GM21619 (cell line): ENCODE measurements around the gene ANKRD18B.
"Not testable (repeated sequence)": the region's sequence is repeated elsewhere in the genome, so short reads cannot be mapped to it uniquely, and the experiment has no call there.

Experiments
- ATAC-seq: cut with Tn5 transposase; IDR thresholded peaks from one replicate; pipeline ENCODE4 v1.9.1; 2021; ENCODE audit not compliant: unreplicated experiment

ANKRD18B gene

GRCh38 chr9:33523397-33524305 is at the start of gene ANKRD18B:
Gene ANKRD18B (plus strand): TSS chr9:33524251. CDS start chr9:33524490, 239 bp downstream.
- ATAC-seq, result not testable (repeated sequence)

GRCh38 chr9:33475357-33475756 is 48.7 kb upstream of the ANKRD18B start:
- ATAC-seq, result no peak

- ATAC-seq, result no peak
Measured at GRCh38 chr9:33476503-33476902, 47.5 kb upstream of the ANKRD18B start.

DNA sequence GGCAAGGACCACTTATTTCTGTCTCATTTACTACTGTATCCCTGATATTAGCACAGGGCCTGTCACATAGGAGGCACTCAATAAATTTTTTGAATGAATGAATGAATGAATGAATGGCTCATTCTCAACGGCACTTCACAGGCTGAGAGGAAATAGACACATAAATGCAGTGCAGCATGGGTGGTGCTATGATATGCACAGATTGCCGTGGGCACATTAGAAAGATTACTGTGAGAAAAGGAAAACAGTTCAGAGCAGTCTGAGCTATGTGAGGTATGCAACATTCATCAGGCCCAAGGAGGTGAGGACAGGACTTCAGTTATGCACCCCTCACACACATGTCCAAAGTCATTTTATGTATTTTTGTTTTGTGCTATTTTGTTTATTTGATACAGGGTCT is 43.9 kb upstream of the ANKRD18B start:
- no peak for ATAC-seq

DNA sequence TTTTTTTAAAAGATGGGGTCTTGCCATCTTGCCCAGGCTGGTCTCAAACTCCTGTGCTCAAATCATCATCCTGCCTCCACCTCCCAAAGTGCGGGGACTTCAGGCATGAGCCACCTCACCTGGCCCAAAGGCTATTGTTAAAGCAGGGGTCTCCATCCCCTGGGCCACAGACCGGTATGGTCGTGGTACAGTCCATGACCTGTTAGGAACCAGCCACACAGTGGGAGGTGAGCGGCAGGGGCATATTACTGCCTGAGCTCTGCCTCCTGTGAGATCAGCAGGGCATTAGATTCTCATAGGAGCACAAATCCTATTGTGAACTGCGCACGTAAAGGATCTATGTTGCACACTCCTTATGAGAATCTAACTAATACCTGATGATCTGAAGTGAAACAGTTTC is 43.1 kb upstream of the ANKRD18B start:
- no peak for ATAC-seq

- ATAC-seq, result not testable (repeated sequence)
Measured at GRCh38 chr9:33485312-33485711, 38.7 kb upstream of the ANKRD18B start.

DNA sequence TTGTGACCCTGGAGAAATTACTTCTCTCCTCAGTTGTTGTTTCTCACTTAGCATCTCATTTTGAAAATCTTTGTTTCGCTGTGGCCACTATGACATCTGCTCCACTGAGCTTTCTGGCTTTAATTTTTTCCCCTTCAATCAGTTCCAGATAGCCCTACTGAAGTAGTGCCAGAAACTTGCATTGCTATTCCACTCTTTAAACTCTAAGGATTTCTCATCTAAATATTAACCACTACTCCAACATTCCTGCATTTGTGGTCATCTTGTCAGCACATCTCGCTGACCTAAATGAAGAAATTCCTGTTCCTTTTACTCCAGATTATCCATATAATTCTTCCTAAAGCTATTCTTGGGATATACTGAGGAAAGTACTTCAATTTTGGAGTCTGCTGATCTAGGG is 35.0 kb upstream of the ANKRD18B start:
- ATAC-seq, result no peak

GRCh38 chr9:33493819-33494218 is 30.2 kb upstream of the ANKRD18B start:
- ATAC-seq, result not testable (repeated sequence)

DNA sequence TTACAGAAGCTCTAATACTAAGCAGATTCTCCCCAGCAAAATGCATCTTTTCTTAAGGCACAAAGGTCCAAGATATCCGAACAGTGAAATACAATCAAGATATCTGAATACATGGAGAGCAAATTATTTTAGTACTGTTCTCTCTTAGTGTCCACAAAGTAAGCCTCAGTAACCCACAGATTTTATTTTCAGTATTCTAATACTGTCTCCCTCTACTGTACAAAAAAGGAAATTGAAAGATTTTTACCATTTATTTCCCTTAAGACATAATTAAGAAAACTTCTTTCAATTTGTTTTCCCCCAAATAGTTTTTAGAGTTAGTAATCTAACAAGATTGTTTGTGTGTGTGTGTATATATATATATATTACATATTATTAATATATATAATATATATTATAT is 25.7 kb upstream of the ANKRD18B start:
- no peak for ATAC-seq

- no peak for ATAC-seq
Measured at GRCh38 chr9:33506626-33507370, 17.3 kb upstream of the ANKRD18B start.

DNA sequence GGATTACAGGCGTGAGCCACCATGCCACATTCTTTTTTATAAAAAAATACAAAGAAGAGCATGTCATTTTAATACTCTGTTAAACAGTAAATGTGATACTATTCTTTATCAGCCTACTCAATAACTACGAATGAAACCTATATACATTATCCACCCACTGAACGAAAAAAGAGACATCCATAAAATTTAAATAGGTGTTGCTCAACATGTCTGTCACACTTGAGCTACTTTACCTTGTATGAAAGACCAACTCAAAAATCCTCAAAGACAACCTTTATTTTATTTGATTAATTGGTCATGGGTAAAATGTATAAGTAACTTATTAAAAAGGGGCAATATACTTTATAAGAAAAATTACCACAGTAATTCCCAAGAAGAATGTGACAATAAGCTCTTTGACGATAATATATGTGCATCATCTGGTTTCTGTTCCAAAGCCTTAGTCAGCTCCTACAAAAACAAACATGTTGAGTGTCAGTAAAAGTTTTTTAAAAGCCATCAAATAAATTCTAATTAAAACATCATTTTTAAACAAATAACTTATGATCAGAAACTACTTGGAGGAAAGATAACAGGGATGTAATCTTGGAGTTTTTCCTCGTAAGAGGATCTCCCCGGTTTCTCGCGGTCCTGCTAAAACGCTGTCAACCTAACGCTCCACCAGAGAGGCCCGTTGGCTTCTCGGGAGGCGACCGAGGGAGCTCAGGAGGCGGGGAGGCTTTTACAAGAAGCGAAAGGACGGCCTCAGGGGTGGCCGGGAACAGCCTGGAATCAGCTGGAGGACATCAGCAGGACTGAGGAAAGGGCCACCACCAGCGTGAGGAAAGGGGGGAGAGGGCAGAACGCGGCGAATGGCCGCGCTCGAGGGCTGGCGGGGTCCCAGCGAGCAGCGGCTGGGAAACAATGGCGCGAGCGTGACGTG is 13.5 kb upstream of the ANKRD18B start:
- no peak for ATAC-seq

DNA sequence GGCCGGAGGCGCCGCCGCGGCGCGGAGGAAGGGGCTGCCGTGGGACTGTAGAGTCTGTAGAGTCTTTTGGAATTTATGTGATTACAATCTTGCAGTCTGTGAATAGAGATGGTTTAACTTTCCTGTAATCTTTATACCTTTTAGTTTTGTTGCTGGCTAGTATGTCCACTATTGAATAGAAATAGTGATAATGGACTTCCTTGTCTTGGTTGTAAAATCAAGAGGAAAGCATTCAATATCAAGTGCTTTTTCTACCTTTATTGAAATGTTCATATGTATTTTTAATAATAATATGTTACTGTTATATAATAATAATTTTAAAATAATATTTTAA is 12.9 kb upstream of the ANKRD18B start:
- not testable (repeated sequence) for ATAC-seq

- not testable (repeated sequence) for ATAC-seq
Measured at GRCh38 chr9:33512535-33512934, 11.5 kb upstream of the ANKRD18B start.

GRCh38 chr9:33515342-33515995 is 8.6 kb upstream of the ANKRD18B start:
- ATAC-seq, result not testable (repeated sequence)

DNA sequence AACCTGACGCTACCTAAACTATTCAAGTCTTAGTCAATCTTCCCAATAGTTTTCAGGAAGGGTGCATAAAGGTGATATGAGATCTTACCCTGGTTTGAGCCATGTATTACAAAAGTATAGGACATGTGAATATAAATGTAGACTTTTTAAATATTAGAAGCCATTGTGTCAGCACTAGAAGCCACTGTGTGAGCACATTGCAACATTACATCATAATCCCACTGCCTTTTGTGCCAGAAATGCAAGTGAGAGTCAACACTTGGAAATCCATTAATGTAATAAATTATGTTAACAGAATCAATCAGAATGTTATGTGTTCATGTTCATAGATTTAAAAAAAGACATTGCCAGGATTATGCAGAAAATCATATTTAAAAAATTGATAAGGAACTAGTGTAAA is 7.7 kb upstream of the ANKRD18B start:
- ATAC-seq, result not testable (repeated sequence)

DNA sequence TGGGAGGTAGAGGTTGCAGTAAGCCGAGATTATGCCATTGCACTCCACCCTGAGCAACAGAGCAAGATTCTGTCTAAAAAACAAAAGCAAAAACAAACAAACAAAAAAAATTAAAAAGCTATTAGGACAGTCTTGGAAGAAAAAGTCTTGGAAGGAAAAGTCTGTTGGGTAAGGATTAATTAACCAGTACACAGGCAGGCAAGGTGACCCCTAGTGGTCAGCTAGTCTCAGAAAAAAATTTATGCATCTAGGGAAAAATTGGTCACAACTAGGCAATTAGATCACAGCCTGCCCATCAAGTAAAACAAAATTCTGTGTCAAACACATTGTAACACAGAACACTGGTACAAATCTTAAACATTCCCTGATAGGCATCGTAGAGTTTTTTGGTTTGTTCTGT is 6.7 kb upstream of the ANKRD18B start:
- no peak for ATAC-seq

- ATAC-seq, result not testable (repeated sequence)
Measured at GRCh38 chr9:33517934-33518577, 6.0 kb upstream of the ANKRD18B start.

DNA sequence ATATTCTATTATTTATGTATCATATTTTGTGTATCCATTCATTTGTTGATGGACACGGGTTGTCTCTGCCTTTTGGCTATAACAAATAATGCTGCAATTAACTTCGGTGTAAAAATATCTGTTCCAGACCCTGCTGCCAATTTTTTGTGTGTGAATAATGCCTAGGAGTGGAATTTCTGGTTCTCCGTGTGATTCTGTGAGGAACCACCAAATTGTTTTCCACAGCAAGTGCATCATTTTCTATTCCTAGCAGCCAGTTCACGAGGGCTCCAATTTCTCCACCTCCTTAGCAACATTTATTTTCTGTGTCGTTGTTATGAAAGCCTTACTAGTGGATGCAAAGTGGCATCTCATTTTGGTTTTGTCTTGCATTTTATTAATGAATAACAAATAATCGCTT is 2.2 kb upstream of the ANKRD18B start:
- not testable (repeated sequence) for ATAC-seq

DNA sequence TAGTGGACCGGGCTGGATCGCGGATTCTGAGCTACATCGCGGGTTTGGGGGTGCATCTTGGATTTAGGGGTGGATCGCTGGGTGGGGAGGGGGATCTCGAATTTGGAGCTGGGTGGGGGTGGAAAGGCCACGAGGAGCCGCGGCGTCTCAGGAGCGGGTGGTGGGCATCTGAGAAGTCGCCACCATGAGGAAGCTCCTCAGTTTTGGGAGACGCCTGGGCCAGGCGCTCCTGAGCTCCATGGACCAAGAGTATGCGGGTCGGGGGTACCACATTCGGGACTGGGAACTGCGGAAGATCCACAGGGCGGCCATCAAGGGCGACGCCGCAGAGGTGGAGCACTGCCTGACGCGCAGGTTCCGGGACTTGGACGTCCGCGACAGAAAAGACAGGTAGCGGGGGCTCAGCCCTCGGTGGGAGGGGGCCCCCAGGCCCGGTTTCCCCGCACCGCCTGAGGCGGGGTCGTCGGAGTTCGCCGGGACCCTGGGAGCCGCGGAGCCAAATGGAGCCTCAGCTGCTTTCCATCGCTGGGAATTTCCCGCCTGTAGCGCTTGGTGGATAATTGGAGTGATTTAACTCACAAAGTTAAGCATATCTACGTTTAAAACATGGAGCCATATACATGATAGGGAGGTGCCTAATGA is 376 bp downstream of the ANKRD18B start:
- ATAC-seq, result no peak

- not testable (repeated sequence) for ATAC-seq
Measured at GRCh38 chr9:33528069-33528468, 4.0 kb downstream of the ANKRD18B start.
